Endometrium (tissue), 2 donors: ENCODE measurements around the gene TRHDE.
"Not testable (repeated sequence)": the region's sequence is repeated elsewhere in the genome, so short reads cannot be mapped to it uniquely, and the experiment has no call there.

Experiments used
- FAIRE-seq: peaks from 2 replicates; lab custom pipeline; 2012; peaks lifted over from hg19 to GRCh38; lab: Jason Lieb, UNC
- donor health status: control.
- donor health status: control.

TRHDE gene

GRCh38 chr12:72520044-72520678 is 248.0 kb downstream of the TRHDE start:
- not testable (repeated sequence) for FAIRE-seq

- FAIRE-seq: no peak
These were observed 249.2 kb downstream of the TRHDE start for GRCh38 chr12:72521326-72521725.

- no peak for FAIRE-seq
These were observed 250.2 kb downstream of the TRHDE start for GRCh38 chr12:72522411-72522810.

- no peak for FAIRE-seq
These were observed 251.6 kb downstream of the TRHDE start for GRCh38 chr12:72523754-72524153.

GRCh38 chr12:72535212-72535990 is 263.2 kb downstream of the TRHDE start:
- FAIRE-seq: no peak

GRCh38 chr12:72540811-72541210 is 268.6 kb downstream of the TRHDE start:
- FAIRE-seq: no peak

GRCh38 chr12:72543777-72544467 is 271.8 kb downstream of the TRHDE start:
- no peak for FAIRE-seq

- no peak for FAIRE-seq
These were observed 273.9 kb downstream of the TRHDE start for GRCh38 chr12:72546106-72546505.

GRCh38 chr12:72547573-72547972 is 275.4 kb downstream of the TRHDE start:
- no peak for FAIRE-seq

GRCh38 chr12:72549184-72549583 is 277.0 kb downstream of the TRHDE start:
- FAIRE-seq: no peak

GRCh38 chr12:72560003-72560769 is 288.0 kb downstream of the TRHDE start:
- FAIRE-seq: no peak

GRCh38 chr12:72570601-72571000 is 298.4 kb downstream of the TRHDE start:
- no peak for FAIRE-seq

- FAIRE-seq: no peak
These were observed 302.0 kb downstream of the TRHDE start for GRCh38 chr12:72574138-72574537.

- no peak for FAIRE-seq
These were observed 306.2 kb downstream of the TRHDE start for GRCh38 chr12:72578327-72578726.

- FAIRE-seq: no peak
These were observed 314.3 kb downstream of the TRHDE start for GRCh38 chr12:72586456-72586855.

- FAIRE-seq: no peak
These were observed 330.4 kb downstream of the TRHDE start for GRCh38 chr12:72602581-72602980.

GRCh38 chr12:72605975-72606374 is 333.8 kb downstream of the TRHDE start:
- no peak for FAIRE-seq

GRCh38 chr12:72610342-72610741 is 338.2 kb downstream of the TRHDE start:
- FAIRE-seq: no peak

GRCh38 chr12:72610854-72611358 is 338.7 kb downstream of the TRHDE start:
- FAIRE-seq: no peak

GRCh38 chr12:72612171-72612570 is 340.0 kb downstream of the TRHDE start:
- no peak for FAIRE-seq

GRCh38 chr12:72618764-72619163 is 346.6 kb downstream of the TRHDE start:
- FAIRE-seq: no peak

GRCh38 chr12:72622556-72622955 is 350.4 kb downstream of the TRHDE start:
- no peak for FAIRE-seq
